H1 (cell line): ENCODE results near the gene PHAX. TPM values are rescaled to one million over a fixed set of nuclear protein-coding genes. Genes with fewer than 3 reads are reported as not detected.

Experiments
- CTCF ChIA-PET: fragments of 300-600 bp; sonication (Branson Sonifier 250); formaldehyde crosslinking; loops from one replicate; lab custom pipeline; 2021; ENCODE audit not compliant: partially characterized antibody; lab: Charles Lee
- POLR2A ChIA-PET: fragments of 300-600 bp; sonication (Branson Sonifier 250); formaldehyde crosslinking; loops from one replicate; lab custom pipeline; 2021; ENCODE audit warnings: inconsistent platforms; ENCODE audit not compliant: partially characterized antibody; lab: Charles Lee
- DNase-seq, 2 experiments: peaks; one replicate each; pipeline versions ENCODE4 v3.0.0 to v3.0.0-alpha.2; 2010 to 2022; ENCODE audit warnings: low spot score in 2 of 2, low read depth in 1 of 2, mixed read lengths in 1 of 2
- FAIRE-seq: peaks from 2 replicates; lab custom pipeline; 2011; peaks lifted over from hg19 to GRCh38; lab: Jason Lieb, UNC
- H2AFZ ChIP-seq: 2 replicates; pipeline ENCODE4 v1.8.1; 2012; ENCODE audit warnings: low read length, inconsistent platforms
- H2AK5ac ChIP-seq: 2 replicates; pipeline ENCODE4 v1.6.1; 2013; ENCODE audit warnings: low read depth, low read length
- H2BK120ac ChIP-seq: replicated peaks from 2 replicates; pipeline ENCODE3; 2013; ENCODE audit warnings: low read depth, low read length, inconsistent platforms
- H2BK12ac ChIP-seq: 2 replicates; pipeline ENCODE4 v1.6.1; 2013; ENCODE audit warnings: low read depth, low read length
- H2BK15ac ChIP-seq: 2 replicates; pipeline ENCODE4 v1.6.1; 2013; ENCODE audit warnings: low read length
- H2BK20ac ChIP-seq: 2 replicates; pipeline ENCODE4 v1.6.1; 2013; ENCODE audit warnings: low read length
- H2BK5ac ChIP-seq: 2 replicates; pipeline ENCODE4 v1.6.1; 2013; ENCODE audit warnings: low read depth, low read length
- H3K14ac ChIP-seq: 2 replicates; pipeline ENCODE4 v1.6.1; 2013; ENCODE audit warnings: inconsistent platforms; ENCODE audit not compliant: insufficient read length
- H3K18ac ChIP-seq: 2 replicates; pipeline ENCODE4 v1.6.1; 2013; ENCODE audit warnings: low read length; ENCODE audit errors: extremely low read depth
- H3K23ac ChIP-seq: 2 replicates; pipeline ENCODE4 v1.6.1; 2013; ENCODE audit warnings: inconsistent platforms; ENCODE audit not compliant: insufficient read length
- H3K23me2 ChIP-seq: 2 replicates; pipeline ENCODE4 v1.6.1; 2013; ENCODE audit warnings: low read depth, low read length
- H3K27ac ChIP-seq: 2 replicates; pipeline ENCODE4 v1.6.1; 2011; ENCODE audit warnings: low read depth, low read length, inconsistent platforms
- H3K27me3 ChIP-seq, 4 experiments: replicated peaks in 1 of 4; 1 replicate in 1 of 4; 2 replicates in 3 of 4; pipeline versions ENCODE4 v1.6.1 to v1.8.1; 2011 to 2013; ENCODE audit warnings: low read length in 3 of 4, mild to moderate bottlenecking in 3 of 4, inconsistent platforms in 2 of 4, mixed read lengths in 2 of 4, moderate library complexity in 1 of 4; ENCODE audit not compliant: control insufficient read depth in 3 of 4, insufficient read depth in 3 of 4; ENCODE audit errors: extremely low read depth in 1 of 4
- H3K36me3 ChIP-seq, 4 experiments: 2 replicates each; pipeline versions ENCODE4 v1.6.1 to v1.8.1; 2011 to 2013; ENCODE audit warnings: mild to moderate bottlenecking in 4 of 4, low read length in 3 of 4, moderate library complexity in 2 of 4, control low read depth in 1 of 4, inconsistent platforms in 1 of 4; ENCODE audit not compliant: insufficient read depth in 4 of 4, control insufficient read depth in 2 of 4
- H3K4ac ChIP-seq: replicated peaks from 2 replicates; pipeline ENCODE3; 2013; ENCODE audit warnings: low read length, low read depth, mixed read lengths, inconsistent platforms; ENCODE audit not compliant: insufficient read length
- H3K4me1 ChIP-seq, 4 experiments: replicated peaks in 1 of 4; 1 replicate in 1 of 4; 2 replicates in 3 of 4; pipeline versions ENCODE4 v1.6.1 to v1.8.1; 2011 to 2013; ENCODE audit warnings: low read length in 3 of 4, inconsistent platforms in 2 of 4, mixed read lengths in 1 of 4; ENCODE audit not compliant: insufficient read depth in 4 of 4, control insufficient read depth in 3 of 4
- H3K4me2 ChIP-seq, 2 experiments: 2 replicates each; pipeline versions ENCODE4 v1.6.1 to v1.8.1; 2011 to 2013; ENCODE audit warnings: low read depth in 2 of 2, low read length in 2 of 2, control low read depth in 1 of 2, inconsistent platforms in 1 of 2, mild to moderate bottlenecking in 1 of 2; ENCODE audit not compliant: insufficient read depth in 1 of 2
- H3K4me3 ChIP-seq, 4 experiments: fragments of 200-600, 300-600 bp in 1 of 4; sonication (generic), shearing (Covaris generic), sonication (Bioruptor Twin) in 1 of 4; 2 replicates each; pipeline versions ENCODE4 v1.5.1 to v1.8.1; 2011 to 2016; ENCODE audit warnings: low read length in 4 of 4, low read depth in 3 of 4, control low read depth in 2 of 4, inconsistent platforms in 2 of 4, mild to moderate bottlenecking in 2 of 4, mixed read lengths in 1 of 4, moderate library complexity in 1 of 4; ENCODE audit not compliant: insufficient read depth in 2 of 4; ENCODE audit errors: extremely low read depth in 1 of 4
- H3K56ac ChIP-seq: replicated peaks from 2 replicates; pipeline ENCODE3; 2013; ENCODE audit warnings: low read depth, mild to moderate bottlenecking, mixed read lengths, low read length, inconsistent platforms; ENCODE audit not compliant: insufficient read length
- H3K79me1 ChIP-seq: 2 replicates; pipeline ENCODE4 v1.6.1; 2013; ENCODE audit warnings: low read depth, low read length, control low read depth
- H3K79me2 ChIP-seq, 2 experiments: 2 replicates each; pipeline versions ENCODE4 v1.6.1 to v1.8.1; 2012 to 2013; ENCODE audit warnings: low read length in 2 of 2, mild to moderate bottlenecking in 2 of 2, inconsistent platforms in 1 of 2; ENCODE audit not compliant: insufficient read depth in 2 of 2, control insufficient read depth in 1 of 2
- H3K9ac ChIP-seq, 4 experiments: replicated peaks in 1 of 4; 1 replicate in 1 of 4; 2 replicates in 3 of 4; pipeline versions ENCODE4 v1.6.1 to v1.8.1; 2011 to 2013; ENCODE audit warnings: low read depth in 3 of 4, low read length in 3 of 4, control low read depth in 2 of 4, mild to moderate bottlenecking in 2 of 4, moderate library complexity in 2 of 4, inconsistent platforms in 1 of 4; ENCODE audit errors: extremely low read depth in 1 of 4
- H3K9me3 ChIP-seq, 2 experiments: 2 replicates each; pipeline versions ENCODE4 v1.6.1 to v1.8.1; 2012 to 2013; ENCODE audit warnings: mild to moderate bottlenecking in 2 of 2, moderate library complexity in 2 of 2, control low read depth in 1 of 2, inconsistent platforms in 1 of 2, low read depth in 1 of 2, low read length in 1 of 2, mixed read lengths in 1 of 2; ENCODE audit not compliant: insufficient read depth in 2 of 2
- H4K20me1 ChIP-seq, 2 experiments: replicated peaks in 1 of 2; 2 replicates each; pipeline versions ENCODE3 to v1.8.1; 2011 to 2013; ENCODE audit warnings: inconsistent platforms in 2 of 2, low read length in 2 of 2, mild to moderate bottlenecking in 1 of 2; ENCODE audit not compliant: insufficient read depth in 2 of 2, control insufficient read depth in 1 of 2
- H4K5ac ChIP-seq: 2 replicates; pipeline ENCODE4 v1.6.1; 2013; ENCODE audit warnings: low read length, low read depth, mixed read lengths, inconsistent platforms; ENCODE audit not compliant: insufficient read length
- H4K8ac ChIP-seq: 2 replicates; pipeline ENCODE4 v1.8.0; 2013; ENCODE audit warnings: mild to moderate bottlenecking, moderate library complexity, low read length, inconsistent platforms; ENCODE audit not compliant: insufficient read depth; ENCODE audit errors: extremely low read depth
- H4K91ac ChIP-seq: replicated peaks from 2 replicates; pipeline ENCODE3; 2013; ENCODE audit warnings: low read length, mixed read lengths, inconsistent platforms; ENCODE audit not compliant: insufficient read length
- ATF3 ChIP-seq: IDR thresholded peaks from 2 replicates; pipeline ENCODE4 v1.6.1; 2011; ENCODE audit warnings: low read depth, mild to moderate bottlenecking, low read length; ENCODE audit not compliant: insufficient read depth
- CBX5 ChIP-seq: fragments of 300-800, 300-1000 bp; sonication (generic); IDR thresholded peaks from 2 replicates; pipeline ENCODE4 v1.7.1; 2016; ENCODE audit warnings: antibody characterized with exemption, low read length, low read depth
- SIX5 ChIP-seq: IDR thresholded peaks from 2 replicates; pipeline ENCODE4 v1.6.1; 2011; ENCODE audit warnings: mild to moderate bottlenecking, low read depth, low read length
- WGBS, 2 experiments: shearing (Covaris generic) in 1 of 2; methylation state at CpG; one replicate each; pipeline versions ENCODE4 v1.1.6 to v1.1.7; 2013 to 2015; ENCODE audit warnings: low lambda C conversion rate in 2 of 2, mixed read lengths in 2 of 2, inconsistent platforms in 1 of 2, low coverage in 1 of 2, missing lambda C conversion rate in 1 of 2; ENCODE audit not compliant: insufficient replicate concordance in 2 of 2, insufficient coverage in 1 of 2, insufficient read length in 1 of 2; ENCODE audit errors: extremely low coverage in 1 of 2, missing lambda C conversion rate in 1 of 2; 5-methylcytosine and 5-hydroxymethylcytosine counted together
- polyA plus RNA-seq, 7 experiments: library from polyadenylated mRNA; depleted of rRNA in 3 of 7; stranded (reverse) in 5 of 7; unstranded in 2 of 7; fragments of >200 nt in 5 of 7; fragments of 200-250 nt in 2 of 7; gene quantifications; 1 replicate in 5 of 7; 2 replicates in 1 of 7; 4 replicates in 1 of 7; pipeline versions ENCODE4 v1.2.1 to v1.2.3, GENCODE V29; 2011 to 2013; ENCODE audit warnings: missing spikeins in 2 of 7, mixed read lengths in 2 of 7
- total RNA-seq: library from RNA; stranded (reverse); fragmentation: NEBNext Ultra II Directional; extraction: Animal tissue kit (Norgen Biotek cat#: 25700); gene quantifications from 2 replicates; pipeline ENCODE4 v1.2.1, GENCODE V29; 2021

The PHAX gene
- total and polyA plus RNA-seq, 2 of the 8 experiments (the other 6 are each of a cell fraction or from before 2014, with no cell fraction given): 32.1 to 59.5 TPM

DNA sequence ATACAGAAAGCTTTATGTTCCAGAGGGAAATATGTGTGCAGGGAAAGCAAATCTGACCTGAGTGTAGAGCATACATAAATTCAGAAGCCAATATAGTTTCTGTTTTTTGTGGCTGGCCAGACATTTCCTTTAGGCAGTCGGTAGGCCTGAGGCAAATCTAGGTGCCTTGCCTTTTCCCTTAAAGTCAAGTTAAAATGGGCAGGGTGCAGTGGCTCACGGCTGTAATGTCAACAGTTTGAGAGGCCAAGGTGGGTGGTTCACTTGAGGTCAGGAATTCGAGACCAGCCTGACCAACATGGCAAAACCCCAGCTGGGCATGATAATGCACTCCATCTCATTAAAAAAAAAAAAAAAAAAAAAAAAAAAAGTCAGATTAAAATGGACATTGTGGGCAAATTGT lies 31.2 kb downstream of the PHAX start:
- Histone ChIP-seq H3K14ac (no peak overlapping the region), H3K23ac (no peak overlapping the region), H4K20me1 (no peaks in the 10 kb centered on the region), H3K23me2 (no peaks in the 10 kb centered on the region), H3K9me3 (no peaks in the 10 kb centered on the region), H4K5ac (no peak overlapping the region), H2BK5ac (no peak overlapping the region), H3K4me3 (no peak overlapping the region), H3K79me2 (no peaks in the 10 kb centered on the region), H3K79me1 (no peaks in the 10 kb centered on the region), H2BK120ac (no peak overlapping the region), H2BK12ac (no peak overlapping the region), H3K56ac (no peak overlapping the region), H3K36me3 (no peaks in the 10 kb centered on the region), H3K4me2 (no peak overlapping the region), H2BK20ac (no peak overlapping the region), H2AK5ac (no peak overlapping the region), H3K9ac (no peak overlapping the region), H4K8ac (no peak overlapping the region), H2AFZ (no peak overlapping the region), H3K18ac (no peak overlapping the region), H3K27me3 (no peaks in the 10 kb centered on the region), H3K4ac (no peak overlapping the region), H4K91ac (no peak overlapping the region), H2BK15ac (no peak overlapping the region), H3K27ac (no peak overlapping the region), H3K4me1 (no peaks in the 10 kb centered on the region)
- ChIA-PET POLR2A (interaction anchor here (0.6 to 2.1 kb wide), 2 partner anchors 9 to 149 kb away, joined by 3 to 4 read pairs; no protein-coding TSS in a partner anchor), CTCF (no interaction called here)
- no peak for DNase-seq
- WGBS, 2 experiments: 80% methylated on average over 3 of the region's 3 CpGs; no CpG with 5 or more reads in 1 of the 2 experiments
- FAIRE-seq: no peak
- no peak for TF ChIP-seq ATF3
- TF ChIP-seq SIX5: no peak
- no peak for TF ChIP-seq CBX5
